GM12874 (cell line): ENCODE results near the gene ADAMTS14.

Experiments
- CTCF ChIP-seq: IDR thresholded peaks from 2 replicates; pipeline ENCODE4 v1.5.1; 2011; ENCODE audit warnings: low read depth, mild to moderate bottlenecking, control low read depth, low read length, moderate library complexity; ENCODE audit not compliant: insufficient read depth

Gene ADAMTS14

DNA sequence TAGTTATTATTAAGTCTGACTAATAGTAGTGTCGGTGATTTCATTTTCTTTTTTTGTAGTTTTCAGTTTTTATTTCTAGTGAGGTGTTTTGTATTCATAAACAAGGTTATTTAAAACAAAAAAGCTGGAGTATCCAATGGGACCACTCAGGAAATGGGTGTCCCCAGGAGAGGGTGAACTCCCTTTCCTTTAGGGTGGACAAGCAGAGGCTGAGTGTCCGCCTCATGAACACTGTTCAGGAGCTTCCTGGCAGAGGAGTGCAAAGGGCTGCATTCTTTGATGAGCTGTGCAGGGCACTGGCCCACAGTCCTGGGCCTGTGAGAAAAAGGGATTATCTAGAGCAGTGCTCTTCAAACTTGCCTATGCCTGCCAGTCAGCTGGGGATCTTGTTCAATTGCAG lies 56.0 kb downstream of the ADAMTS14 start:
- no peak for TF ChIP-seq CTCF

DNA sequence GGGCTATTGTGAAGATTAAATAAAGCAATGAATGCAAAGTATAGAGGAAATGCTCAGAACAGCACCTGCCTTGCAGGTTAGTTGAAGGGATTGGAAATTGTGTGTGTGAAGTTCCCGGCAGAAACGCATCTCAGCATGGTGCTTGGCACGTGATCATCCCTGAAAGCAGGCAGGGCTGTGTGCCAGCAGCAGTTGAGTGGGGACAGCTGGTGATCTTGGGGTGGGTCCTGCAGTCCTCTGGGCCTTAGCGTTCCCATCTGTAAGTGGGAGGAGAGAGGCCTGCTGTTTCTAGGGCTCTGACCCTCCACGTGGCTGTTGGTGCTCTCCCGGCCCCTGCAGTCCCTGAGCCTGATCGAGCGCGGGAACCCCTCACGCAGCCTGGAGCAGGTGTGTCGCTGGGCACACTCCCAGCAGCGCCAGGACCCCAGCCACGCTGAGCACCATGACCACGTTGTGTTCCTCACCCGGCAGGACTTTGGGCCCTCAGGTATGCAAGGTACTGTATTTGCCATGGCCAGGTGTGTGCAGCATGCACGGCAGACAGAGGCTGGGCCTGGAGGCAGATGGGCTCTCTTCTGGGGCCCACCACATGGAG lies 57.6 kb downstream of the ADAMTS14 start:
- no peak for TF ChIP-seq CTCF

DNA sequence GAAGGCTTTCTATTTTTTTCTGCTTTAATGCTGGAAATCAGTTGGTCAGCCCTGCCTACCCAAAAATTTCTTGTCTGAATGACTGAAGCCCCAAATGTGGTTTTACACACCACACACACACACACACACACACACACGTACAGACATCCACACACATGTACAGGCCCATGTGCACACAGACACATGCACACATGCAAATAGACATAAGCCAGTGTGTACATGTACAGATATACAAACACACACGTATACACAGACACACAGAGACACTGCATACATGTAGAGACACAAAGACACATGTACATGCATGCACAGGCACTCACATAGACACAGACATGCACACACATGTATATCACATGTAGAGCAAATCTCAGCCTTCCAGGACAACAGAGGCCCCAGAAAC lies 58.6 kb downstream of the ADAMTS14 start:
- no peak for TF ChIP-seq CTCF

DNA sequence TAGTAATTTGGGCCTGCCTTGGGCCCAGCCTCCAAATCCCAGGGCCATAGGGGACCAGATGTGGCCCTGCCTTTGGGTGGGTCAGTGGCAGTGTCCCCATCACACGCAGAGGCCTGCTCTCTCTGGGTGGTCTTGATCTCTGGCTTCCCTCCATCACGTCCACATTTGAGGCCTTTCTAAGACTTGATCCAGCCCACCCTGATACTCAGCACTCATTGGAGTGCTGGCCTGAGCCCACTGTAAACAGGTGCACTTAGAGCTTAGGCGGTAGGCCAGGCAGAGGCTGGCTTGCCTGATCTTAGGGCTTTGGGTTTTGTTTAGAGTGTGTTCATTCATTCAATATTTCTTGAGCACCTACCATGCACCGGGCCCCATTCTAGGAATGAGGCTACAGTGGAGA lies 60.3 kb downstream of the ADAMTS14 start:
- TF ChIP-seq CTCF: no peak

DNA sequence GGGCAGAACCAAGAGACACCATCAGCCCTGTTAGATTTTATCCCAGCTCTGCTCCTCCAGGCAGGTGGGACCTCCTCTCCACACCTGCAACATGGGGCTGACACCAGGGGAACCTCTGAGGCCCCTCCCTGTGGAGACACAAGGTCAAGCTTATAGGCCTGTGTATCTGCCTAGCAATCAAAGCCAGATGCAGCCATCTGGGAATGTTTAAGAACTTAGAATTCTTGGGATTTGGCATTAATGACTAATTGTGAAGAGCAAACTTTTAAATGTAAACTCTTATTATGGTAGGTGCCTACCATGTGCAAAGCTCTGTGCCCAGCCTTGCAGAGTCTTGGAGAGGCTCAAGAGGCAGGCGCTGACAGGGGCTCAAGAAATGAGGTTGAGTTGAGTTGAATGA lies 60.7 kb downstream of the ADAMTS14 start:
- no peak for TF ChIP-seq CTCF

- TF ChIP-seq CTCF: no peak
Observed at GRCh38 chr10:70735161-70735560, 62.9 kb downstream of the ADAMTS14 start.

- no peak for TF ChIP-seq CTCF
Observed at GRCh38 chr10:70736525-70736924, 64.2 kb downstream of the ADAMTS14 start.
